Mesenchymal stem cell (in vitro differentiated cells and primary cell): ENCODE data around the gene RYK.

Experiments used
- DNase-seq: peaks from one replicate; pipeline ENCODE4 v3.0.0-alpha.2; 2013
- H2AFZ ChIP-seq: one replicate; pipeline ENCODE4 v1.6.1; 2013; ENCODE audit warnings: low read depth, mild to moderate bottlenecking, control low read depth, inconsistent platforms, low read length, moderate library complexity
- H2AK5ac ChIP-seq: 2 replicates; pipeline ENCODE4 v1.6.1; 2013; ENCODE audit warnings: low read length, moderate library complexity, mild to moderate bottlenecking, inconsistent platforms; ENCODE audit not compliant: severe bottlenecking
- H2BK120ac ChIP-seq: one replicate; pipeline ENCODE4 v1.6.1; 2013; ENCODE audit warnings: low read depth, mild to moderate bottlenecking, inconsistent platforms, low read length, moderate library complexity
- H2BK12ac ChIP-seq, 2 experiments: one replicate each; pipeline ENCODE4 v1.6.1; 2013; ENCODE audit warnings: inconsistent platforms in 2 of 2, low read length in 2 of 2, mild to moderate bottlenecking in 2 of 2, moderate library complexity in 2 of 2, control low read depth in 1 of 2
- H2BK15ac ChIP-seq: one replicate; pipeline ENCODE4 v1.6.1; 2013; ENCODE audit warnings: mild to moderate bottlenecking, low read depth, inconsistent platforms; ENCODE audit not compliant: poor library complexity, severe bottlenecking
- H2BK5ac ChIP-seq: 2 replicates; pipeline ENCODE4 v1.6.1; 2013; ENCODE audit warnings: low read depth, mild to moderate bottlenecking, low read length, control low read depth, inconsistent platforms; ENCODE audit not compliant: poor library complexity, severe bottlenecking
- H3K14ac ChIP-seq, 2 experiments: one replicate each; pipeline ENCODE4 v1.6.1; 2013; ENCODE audit warnings: inconsistent platforms in 2 of 2, low read length in 2 of 2, control low read depth in 1 of 2, mild to moderate bottlenecking in 1 of 2, moderate library complexity in 1 of 2
- H3K18ac ChIP-seq, 2 experiments: one replicate each; pipeline ENCODE4 v1.6.1; 2013; ENCODE audit warnings: inconsistent platforms in 2 of 2, low read length in 2 of 2, control low read depth in 1 of 2, low read depth in 1 of 2, mild to moderate bottlenecking in 1 of 2
- H3K23ac ChIP-seq, 2 experiments: one replicate each; pipeline ENCODE4 v1.6.1; 2013; ENCODE audit warnings: inconsistent platforms in 2 of 2, low read length in 2 of 2, mild to moderate bottlenecking in 2 of 2, moderate library complexity in 2 of 2, control low read depth in 1 of 2
- H3K27ac ChIP-seq: 2 replicates; pipeline ENCODE4 v1.5.1; 2013; ENCODE audit warnings: mild to moderate bottlenecking, moderate library complexity, low read length, control low read depth, inconsistent platforms; ENCODE audit not compliant: poor library complexity, severe bottlenecking
- H3K27me3 ChIP-seq, 2 experiments: 2 replicates each; pipeline versions ENCODE4 v1.6.1 to v1.7.0; 2013; ENCODE audit warnings: low read length in 2 of 2, mild to moderate bottlenecking in 2 of 2, moderate library complexity in 2 of 2, control low read depth in 1 of 2, inconsistent platforms in 1 of 2; ENCODE audit not compliant: control insufficient read depth in 1 of 2, insufficient read depth in 1 of 2
- H3K36me3 ChIP-seq, 2 experiments: 2 replicates each; pipeline versions ENCODE4 v1.6.1 to v1.7.0; 2013; ENCODE audit warnings: low read length in 2 of 2, control low read depth in 1 of 2, inconsistent platforms in 1 of 2, low read depth in 1 of 2, mild to moderate bottlenecking in 1 of 2; ENCODE audit not compliant: insufficient read depth in 2 of 2, control insufficient read depth in 1 of 2
- H3K4ac ChIP-seq, 2 experiments: one replicate each; pipeline ENCODE4 v1.6.1; 2013; ENCODE audit warnings: inconsistent platforms in 2 of 2, low read length in 2 of 2, mild to moderate bottlenecking in 2 of 2, moderate library complexity in 2 of 2, control low read depth in 1 of 2, low read depth in 1 of 2
- H3K4me1 ChIP-seq: 2 replicates; pipeline ENCODE4 v1.6.1; 2013; ENCODE audit warnings: low read depth, low read length, control low read depth; ENCODE audit not compliant: control insufficient read depth, insufficient read depth
- H3K4me2 ChIP-seq: 2 replicates; pipeline ENCODE4 v1.6.1; 2013; ENCODE audit warnings: low read length, mild to moderate bottlenecking, inconsistent platforms; ENCODE audit not compliant: poor library complexity, severe bottlenecking
- H3K4me3 ChIP-seq, 2 experiments: 2 replicates each; pipeline versions ENCODE4 v1.5.1 to v1.7.0; 2013; ENCODE audit warnings: low read length in 2 of 2, mild to moderate bottlenecking in 2 of 2, control low read depth in 1 of 2, low read depth in 1 of 2; ENCODE audit not compliant: insufficient read depth in 1 of 2
- H3K79me1 ChIP-seq: replicated peaks from 2 replicates; pipeline ENCODE4 v1.6.1; 2013; ENCODE audit warnings: mild to moderate bottlenecking, control low read depth, low read length, inconsistent platforms; ENCODE audit not compliant: poor library complexity, severe bottlenecking
- H3K9ac ChIP-seq: 2 replicates; pipeline ENCODE4 v1.7.0; 2013; ENCODE audit warnings: mild to moderate bottlenecking, low read length, moderate library complexity
- H3K9me3 ChIP-seq: 2 replicates; pipeline ENCODE4 v1.7.0; 2013; ENCODE audit warnings: mild to moderate bottlenecking, low read length; ENCODE audit not compliant: control insufficient read depth
- H4K8ac ChIP-seq: one replicate; pipeline ENCODE4 v1.6.1; 2013; ENCODE audit warnings: inconsistent platforms, mild to moderate bottlenecking, low read length, moderate library complexity
- H4K91ac ChIP-seq: one replicate; pipeline ENCODE4 v1.6.1; 2013; ENCODE audit warnings: mild to moderate bottlenecking, low read length, inconsistent platforms
- whole genome bisulfite sequencing: methylation state at CpG from one replicate; pipeline ENCODE4 v1.1.7; 2013; ENCODE audit warnings: mixed read lengths; 5-methylcytosine and 5-hydroxymethylcytosine counted together

RYK gene

GRCh38 chr3:134249935-134250716 lies 533 bp downstream of the RYK start:
- H3K14ac ChIP-seq, result peak overlapping the region; percentile 89 to 97
- H4K91ac ChIP-seq, result peak overlapping the region; percentile 46
- peak overlapping the region; percentile 88 for H2AFZ ChIP-seq
- under 1% methylated on average over 46 of the region's 85 CpGs for WGBS
- H3K9me3 ChIP-seq, result no peaks in the 10 kb centered on the region
- H2BK120ac ChIP-seq, result peak overlapping the region; percentile 88
- H3K79me1 ChIP-seq, result no peaks in the 10 kb centered on the region
- H3K4me1 ChIP-seq, result peaks cover 11% of the 10 kb centered on the region
- H2BK12ac ChIP-seq, result peak overlapping the region in 1 of 2 experiments; percentile 54
- peak overlapping the region; percentile 97 for H4K8ac ChIP-seq
- H3K27me3 ChIP-seq, result no peaks in the 10 kb centered on the region
- peak overlapping the region; percentile 88 to 96 for H3K4me3 ChIP-seq
- peak overlapping the region; percentile 97 to 99 for H3K18ac ChIP-seq
- peak overlapping the region; percentile 81 for H2BK5ac ChIP-seq
- H3K9ac ChIP-seq, result peak overlapping the region; percentile 90
- H2BK15ac ChIP-seq, result peak overlapping the region; percentile 76
- H3K4ac ChIP-seq, result peak overlapping the region in 1 of 2 experiments; percentile 92
- peak; percentile 66 for DNase-seq
- H3K27ac ChIP-seq, result peak overlapping the region; percentile 81
- H3K23ac ChIP-seq, result peak overlapping the region in 1 of 2 experiments; percentile 91
- H2AK5ac ChIP-seq, result no peak overlapping the region
- peak overlapping the region; percentile 85 for H3K4me2 ChIP-seq
- H3K36me3 ChIP-seq, result peaks cover 0 to 4% of the 10 kb centered on the region in 2 experiments

- H3K4ac ChIP-seq, result no peak overlapping the region
- no peak overlapping the region for H4K8ac ChIP-seq
- peaks cover 0 to 4% of the 10 kb centered on the region in 2 experiments for H3K36me3 ChIP-seq
- WGBS, result 6% methylated on average over 4 of the region's 4 CpGs
- H3K9ac ChIP-seq, result peak overlapping the region; percentile 90
- no peak overlapping the region for H3K18ac ChIP-seq
- no peaks in the 10 kb centered on the region for H3K27me3 ChIP-seq
- no peaks in the 10 kb centered on the region for H3K79me1 ChIP-seq
- no peaks in the 10 kb centered on the region for H3K9me3 ChIP-seq
- no peak overlapping the region for H3K23ac ChIP-seq
- H2AFZ ChIP-seq, result no peak overlapping the region
- no peak overlapping the region for H4K91ac ChIP-seq
- H3K4me3 ChIP-seq, result peak overlapping the region in 1 of 2 experiments; percentile 88
- DNase-seq, result peak; percentile 34
- no peak overlapping the region for H2AK5ac ChIP-seq
- no peak overlapping the region for H2BK5ac ChIP-seq
- peaks cover 11% of the 10 kb centered on the region for H3K4me1 ChIP-seq
- no peak overlapping the region for H3K14ac ChIP-seq
- H3K4me2 ChIP-seq, result peak overlapping the region; percentile 85
- no peak overlapping the region for H2BK120ac ChIP-seq
- H2BK15ac ChIP-seq, result no peak overlapping the region
- peak overlapping the region; percentile 81 for H3K27ac ChIP-seq
- H2BK12ac ChIP-seq, result no peak overlapping the region
These were observed 1.3 kb downstream of the RYK start for GRCh38 chr3:134249296-134249841.

DNA sequence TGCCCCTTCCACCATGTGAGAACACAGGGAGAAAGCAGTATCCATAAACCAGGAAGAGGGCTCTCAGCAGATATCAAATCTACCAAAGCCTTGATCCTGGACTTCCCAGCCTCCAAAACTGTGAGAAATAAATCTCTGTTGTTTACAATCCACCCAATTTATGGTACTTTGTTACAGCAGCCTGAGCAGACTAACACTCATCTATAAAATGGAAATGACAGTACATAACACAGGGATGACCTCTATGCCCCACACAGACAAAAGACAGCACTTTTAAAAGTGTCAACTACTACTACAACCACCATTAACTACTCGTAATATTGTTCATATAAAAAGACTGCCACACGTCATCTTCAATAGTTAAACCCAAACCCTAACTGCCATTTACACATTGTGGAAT lies 5.7 kb downstream of the RYK start:
- Histone ChIP-seq H2BK120ac (no peak overlapping the region), H3K36me3 (peaks cover 0 to 4% of the 10 kb centered on the region in 2 experiments), H4K91ac (no peak overlapping the region), H3K9ac (no peak overlapping the region), H3K4me3 (no peak overlapping the region), H2AFZ (no peak overlapping the region), H3K4ac (no peak overlapping the region), H2AK5ac (no peak overlapping the region), H2BK12ac (no peak overlapping the region), H3K4me1 (peaks cover 4% of the 10 kb centered on the region), H3K27me3 (no peaks in the 10 kb centered on the region), H3K79me1 (no peaks in the 10 kb centered on the region), H3K23ac (no peak overlapping the region), H3K27ac (no peak overlapping the region), H2BK15ac (no peak overlapping the region), H3K18ac (no peak overlapping the region), H3K9me3 (no peaks in the 10 kb centered on the region), H3K4me2 (no peak overlapping the region), H3K14ac (no peak overlapping the region), H4K8ac (no peak overlapping the region), H2BK5ac (no peak overlapping the region)
- no peak for DNase-seq
- WGBS, result 55% methylated on average over 2 of the region's 2 CpGs
